Measurements from ENCODE around the gene C20orf204. TPM values are rescaled to one million over a fixed set of nuclear protein-coding genes. Genes with fewer than 3 reads are reported as not detected.
A peak's percentile ranks its signal among the peaks of the same experiment; 100 is the strongest.

C20orf204 gene
- total RNA-seq, 2 donors from 2014 or later: 0.64 to 3.1 TPM

DNA sequence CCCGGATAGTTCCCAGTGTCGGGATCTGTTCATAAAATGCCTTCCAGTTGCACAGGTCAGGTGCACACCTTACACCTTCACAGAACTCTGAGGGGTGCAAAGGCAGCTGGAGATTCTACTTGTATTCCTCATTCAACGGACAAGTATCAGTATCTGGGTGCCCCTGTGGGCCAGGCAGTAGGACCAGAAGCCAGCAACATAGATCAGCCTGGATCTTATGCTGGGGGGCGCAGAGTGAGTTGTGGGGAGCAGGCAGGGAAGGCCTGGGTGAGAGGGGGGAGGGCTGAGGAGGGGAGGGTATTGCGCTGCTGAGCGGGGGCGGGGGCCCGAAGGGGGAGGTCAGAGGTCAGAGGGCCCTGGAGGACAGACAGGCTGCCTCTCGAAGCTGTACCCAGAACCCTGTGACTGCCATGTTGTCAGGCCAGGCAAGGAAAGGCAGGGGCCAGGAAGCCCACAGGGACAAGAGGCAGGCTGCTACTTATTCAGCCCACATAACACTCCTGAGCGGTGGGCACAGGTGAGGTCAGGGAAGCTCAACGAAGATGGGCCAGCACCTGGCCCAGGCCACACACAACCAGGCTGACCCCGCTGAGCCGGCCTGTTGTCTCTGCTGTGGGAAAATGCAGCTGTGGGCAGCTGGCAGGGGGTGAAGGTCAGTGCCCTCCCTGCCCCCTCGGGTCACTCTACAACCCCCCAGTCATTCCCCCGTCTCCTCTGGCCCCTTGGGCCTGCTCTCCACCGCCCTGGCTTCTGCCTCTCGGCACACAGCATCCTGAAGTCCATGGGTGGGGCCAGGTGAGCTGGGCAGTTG lies 45.0 kb downstream of the C20orf204 start:
- Histone ChIP-seq H3K27me3 (replicated peaks; ENCODE audit: insufficient read depth) (no peaks in the 10 kb centered on the region), H3K4me1 (replicated peaks) (peaks cover 9% of the 10 kb centered on the region), H3K27ac (no peak overlapping the region), H3K36me3 (no peaks in the 10 kb centered on the region), H3K9me3 (no peaks in the 10 kb centered on the region), H3K4me3 (no peak overlapping the region)
- TF ChIP-seq CTCF (IDR thresholded peaks at IDR 0.05) (no peak), POLR2A (IDR thresholded peaks at IDR 0.05) (no peak), POLR2AphosphoS5 (IDR thresholded peaks at IDR 0.05) (no peak)
- 82% methylated on average over 17 of the region's 17 CpGs for WGBS
- intact Hi-C loops (cut with DNase I): no loop called here
- DNase-seq (ENCODE audit: low spot score): no peak

DNA sequence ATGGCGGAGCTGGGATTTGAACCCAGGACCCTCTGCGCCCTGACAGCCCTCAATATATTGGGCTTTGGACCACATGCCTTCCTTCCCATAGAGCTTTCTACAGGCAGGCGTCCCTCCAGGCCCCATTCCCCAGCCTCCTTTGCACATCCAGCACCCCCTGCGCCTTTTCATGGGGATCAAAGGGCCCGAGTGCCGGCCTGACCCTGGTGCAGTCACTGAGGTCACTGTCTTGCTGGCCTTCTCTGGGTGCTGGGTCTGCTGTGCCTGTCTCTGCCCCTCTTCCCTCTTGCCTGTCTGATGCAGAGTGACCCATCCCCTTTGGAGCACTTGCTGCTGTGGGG lies 45.6 kb downstream of the C20orf204 start:
- Histone ChIP-seq H3K36me3 (no peaks in the 10 kb centered on the region), H3K27ac (no peak overlapping the region), H3K27me3 (replicated peaks; ENCODE audit: insufficient read depth) (no peaks in the 10 kb centered on the region), H3K4me3 (no peak overlapping the region), H3K9me3 (no peaks in the 10 kb centered on the region), H3K4me1 (replicated peaks) (peaks cover 9% of the 10 kb centered on the region)
- 91% methylated on average over 6 of the region's 6 CpGs for WGBS
- intact Hi-C loops (cut with DNase I): no loop called here
- no peak for TF ChIP-seq POLR2A (IDR thresholded peaks at IDR 0.05)
- DNase-seq (ENCODE audit: low spot score): no peak

DNA sequence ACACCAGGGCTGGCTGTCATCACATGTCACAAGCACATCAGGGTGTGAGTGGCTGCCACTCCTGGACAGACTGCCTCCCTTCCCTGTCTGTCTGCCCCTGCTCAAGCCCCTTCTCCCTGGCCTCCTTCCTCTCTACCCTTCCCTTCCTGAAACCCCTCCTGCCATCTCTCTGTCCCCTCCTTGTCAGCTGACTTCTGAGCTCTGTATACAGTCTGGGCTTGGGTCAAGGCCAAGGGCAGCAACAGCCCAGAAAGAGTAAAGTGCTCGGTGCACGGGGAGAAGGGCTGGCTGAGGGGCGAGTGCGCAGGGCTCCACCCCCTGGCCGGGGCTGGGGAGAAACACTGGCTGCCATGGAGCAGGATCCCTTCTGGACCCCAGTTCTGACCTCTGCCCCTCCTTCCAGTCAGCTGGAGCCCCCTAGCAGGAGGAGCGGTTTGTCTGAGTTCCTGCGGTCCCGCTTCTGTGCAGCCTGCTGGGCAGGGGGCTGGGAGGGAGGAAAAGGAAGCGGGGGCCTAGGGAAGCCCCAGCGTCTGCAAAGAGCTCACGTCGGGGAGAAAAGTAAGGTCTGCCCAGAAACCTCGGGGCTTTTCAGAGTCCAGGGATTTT lies 46.2 kb downstream of the C20orf204 start:
- TF ChIP-seq POLR2AphosphoS5 (IDR thresholded peaks at IDR 0.05) (no peak), POLR2A (IDR thresholded peaks at IDR 0.05) (no peak), CTCF (IDR thresholded peaks at IDR 0.05) (no peak)
- Histone ChIP-seq H3K27ac (no peak overlapping the region), H3K27me3 (replicated peaks; ENCODE audit: insufficient read depth) (no peaks in the 10 kb centered on the region), H3K9me3 (no peaks in the 10 kb centered on the region), H3K36me3 (no peaks in the 10 kb centered on the region), H3K4me3 (no peak overlapping the region), H3K4me1 (replicated peaks) (peaks cover 9% of the 10 kb centered on the region)
- 37% methylated on average over 13 of the region's 13 CpGs for whole genome bisulfite sequencing
- intact Hi-C loops (cut with DNase I): no loop called here
- DNase-seq (ENCODE audit: low spot score): no peak

- Histone ChIP-seq H3K4me3 (peak overlapping the region in 1 of 2 donors; percentile 50), H3K27ac (no peak overlapping the region), H3K4me1 (replicated peaks) (peaks cover 9% of the 10 kb centered on the region), H3K9me3 (no peaks in the 10 kb centered on the region), H3K36me3 (no peaks in the 10 kb centered on the region), H3K27me3 (replicated peaks; ENCODE audit: insufficient read depth) (no peaks in the 10 kb centered on the region)
- no peak for DNase-seq (ENCODE audit: low spot score)
- TF ChIP-seq CTCF (IDR thresholded peaks at IDR 0.05) (no peak), POLR2A (IDR thresholded peaks at IDR 0.05) (no peak), POLR2AphosphoS5 (IDR thresholded peaks at IDR 0.05) (no peak)
- 24% methylated on average over 13 of the region's 13 CpGs for WGBS
- intact Hi-C loops (cut with DNase I): no loop called here
These were observed 46.9 kb downstream of the C20orf204 start for GRCh38 chr20:64082820-64083377.

DNA sequence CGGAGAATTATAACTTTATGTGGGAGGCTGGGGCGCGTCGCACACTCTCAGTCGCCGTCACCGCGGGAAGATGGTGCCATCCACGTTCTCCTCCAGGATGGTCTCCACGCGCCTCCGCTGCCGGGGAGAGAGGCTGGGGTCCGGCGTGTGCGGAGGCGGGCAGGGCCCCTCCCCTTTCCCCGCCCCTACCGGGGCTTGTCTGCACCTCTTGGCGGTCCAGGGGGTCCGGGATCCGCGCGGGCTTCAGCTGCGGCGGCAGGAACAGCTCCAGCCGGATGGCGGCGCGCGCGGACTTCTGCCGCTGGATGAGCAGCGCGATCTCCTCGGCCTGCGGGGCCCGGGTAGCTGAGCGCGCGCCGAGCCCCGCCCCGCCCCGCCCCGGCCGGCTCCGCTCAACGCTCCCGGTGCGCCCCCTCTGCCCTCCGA lies 47.4 kb downstream of the C20orf204 start:
- intact Hi-C loops (cut with DNase I): no loop called here
- DNase-seq (ENCODE audit: low spot score): peak; percentile 62
- Histone ChIP-seq H3K4me3 (peak overlapping the region; percentile 37 to 50), H3K27me3 (replicated peaks; ENCODE audit: insufficient read depth) (no peaks in the 10 kb centered on the region), H3K27ac (no peak overlapping the region), H3K9me3 (no peaks in the 10 kb centered on the region), H3K4me1 (replicated peaks) (peaks cover 8% of the 10 kb centered on the region), H3K36me3 (no peaks in the 10 kb centered on the region)
- TF ChIP-seq POLR2AphosphoS5 (IDR thresholded peaks at IDR 0.05) (no peak), CTCF (IDR thresholded peaks at IDR 0.05) (peak in 3 of 4 experiments; percentile 31 to 64 (median 58))
- WGBS: 1% methylated on average over 27 of the region's 52 CpGs

Data from prostate gland (tissue), 2 donors.